ENCODE results near the gene BACE1.

Gene BACE1

GRCh38 chr11:117309310-117309709 lies 6.7 kb downstream of the BACE1 start:
- DNase-seq (ENCODE audit: low spot score) = no peak

DNA sequence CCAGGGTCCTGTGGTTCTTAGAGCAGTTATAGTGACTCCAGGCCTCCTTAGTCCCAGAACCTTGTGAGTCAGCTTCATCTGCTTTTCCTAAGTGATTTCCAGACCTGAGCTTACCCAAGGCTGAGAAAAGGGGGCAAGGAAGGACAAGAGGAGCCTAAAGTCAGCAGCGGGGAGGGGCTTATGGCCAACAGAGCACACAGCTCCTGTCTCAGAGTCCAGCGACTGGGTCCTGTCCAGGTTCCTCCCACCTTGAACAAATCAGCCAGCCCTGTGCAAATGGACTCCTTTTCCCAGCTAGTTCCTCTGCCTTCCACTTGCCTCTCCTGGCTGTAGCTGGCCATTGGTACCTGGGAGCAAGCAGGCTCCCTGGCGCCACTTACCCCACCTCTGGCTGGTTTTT lies 10.9 kb downstream of the BACE1 start:
- DNase-seq (ENCODE audit: low spot score) = no peak

DNA sequence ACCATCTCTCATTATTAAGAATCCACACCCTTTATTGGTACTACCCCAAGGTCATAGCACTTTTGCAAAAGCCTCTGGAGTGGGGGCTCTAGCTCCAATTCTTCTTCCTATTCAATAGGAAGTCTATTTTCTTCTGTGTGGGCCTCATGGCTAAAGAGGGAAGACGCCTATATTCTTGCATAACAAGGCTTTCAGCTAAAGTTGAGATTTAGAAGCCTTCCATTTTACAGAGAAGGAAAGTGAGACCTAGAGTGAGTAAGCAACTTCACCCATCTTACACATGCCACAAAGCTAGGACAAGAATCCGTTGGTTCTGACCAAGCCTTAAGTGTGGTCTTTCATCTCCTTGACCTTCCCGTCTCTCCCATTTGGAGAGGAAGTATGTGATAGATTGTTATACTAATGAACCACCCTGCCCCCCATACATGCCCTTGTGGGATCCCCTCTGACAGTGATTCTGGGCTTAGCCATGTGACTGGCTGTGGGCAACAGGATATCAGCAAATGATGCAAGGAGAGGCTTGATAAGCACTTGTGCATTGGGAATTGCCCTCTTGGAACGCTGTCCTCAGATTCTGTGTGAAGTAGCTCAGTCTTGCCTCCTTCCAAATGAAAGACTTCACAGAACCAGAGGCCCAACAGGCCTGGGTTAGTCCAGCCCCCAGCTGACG lies 12.3 kb downstream of the BACE1 start:
- DNase-seq (ENCODE audit: low spot score) = no peak

GRCh38 chr11:117303101-117303500 lies 13.0 kb downstream of the BACE1 start:
- no peak for DNase-seq (ENCODE audit: low spot score)

GRCh38 chr11:117302228-117302627 lies 13.8 kb downstream of the BACE1 start:
- no peak for DNase-seq (ENCODE audit: low spot score)

DNA sequence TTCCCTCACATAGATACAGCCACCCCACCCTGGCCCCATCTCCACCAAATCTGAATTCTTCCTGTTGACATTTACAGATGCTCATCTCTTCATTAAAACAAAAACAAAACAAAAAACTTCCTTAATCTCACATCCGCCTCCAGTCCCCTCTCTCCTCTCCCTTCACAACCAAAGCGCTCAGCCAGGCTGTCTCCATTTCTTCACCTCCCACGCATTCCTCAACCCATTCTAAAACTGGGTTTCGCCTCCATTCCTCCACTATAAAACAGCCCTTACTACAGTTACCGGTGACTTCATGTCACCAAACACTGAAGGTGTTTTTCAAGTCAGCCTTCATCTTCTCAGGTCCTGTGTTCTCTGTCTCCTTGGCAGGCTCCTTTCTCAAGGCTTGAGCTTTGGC lies 15.3 kb downstream of the BACE1 start:
- DNase-seq (ENCODE audit: low spot score) = no peak

DNA sequence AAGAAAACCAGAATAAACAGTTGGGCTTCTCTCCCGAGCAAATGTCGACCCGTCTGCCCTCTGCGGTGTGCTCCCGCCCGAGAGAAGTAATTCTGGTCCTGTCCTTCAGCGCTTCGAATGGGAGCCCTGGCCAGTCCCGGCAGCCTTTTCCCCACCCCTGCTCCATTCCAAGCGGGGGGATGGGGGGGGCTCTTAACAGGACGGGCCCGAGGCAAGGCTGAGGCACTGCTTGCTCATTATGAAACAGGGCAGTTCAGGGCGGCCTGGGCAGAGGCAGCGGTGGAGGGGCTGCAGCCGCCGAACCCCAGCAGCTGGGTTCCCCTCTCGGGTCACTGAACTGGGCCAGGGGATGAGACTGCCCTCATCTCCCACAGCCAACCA lies 15.8 kb downstream of the BACE1 start:
- no peak for DNase-seq (ENCODE audit: low spot score)

- DNase-seq (ENCODE audit: low spot score) = no peak
These were observed 16.4 kb downstream of the BACE1 start for GRCh38 chr11:117299351-117300282.

DNA sequence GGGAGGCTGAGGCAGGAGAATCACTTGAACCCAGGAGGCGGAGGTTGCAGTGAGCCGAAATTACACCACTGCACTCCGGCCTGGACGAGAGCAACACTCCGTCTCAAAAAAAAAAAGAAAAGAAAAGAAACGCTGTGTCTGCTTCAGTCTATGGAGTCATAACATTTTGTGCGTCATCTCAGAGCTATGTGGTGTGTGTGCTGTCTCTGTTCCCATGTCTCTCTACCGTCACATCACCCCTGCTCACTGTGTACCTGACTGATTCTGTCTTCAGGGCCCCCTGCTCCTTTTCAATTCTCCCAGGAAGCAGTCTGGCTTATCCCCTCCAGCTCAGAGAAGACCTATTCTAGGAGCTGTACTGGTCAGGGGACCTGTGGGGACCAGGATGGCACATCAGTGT lies 17.9 kb downstream of the BACE1 start:
- no peak for DNase-seq (ENCODE audit: low spot score)

GRCh38 chr11:117296881-117297280 lies 19.2 kb downstream of the BACE1 start:
- DNase-seq (ENCODE audit: low spot score) = no peak

DNA sequence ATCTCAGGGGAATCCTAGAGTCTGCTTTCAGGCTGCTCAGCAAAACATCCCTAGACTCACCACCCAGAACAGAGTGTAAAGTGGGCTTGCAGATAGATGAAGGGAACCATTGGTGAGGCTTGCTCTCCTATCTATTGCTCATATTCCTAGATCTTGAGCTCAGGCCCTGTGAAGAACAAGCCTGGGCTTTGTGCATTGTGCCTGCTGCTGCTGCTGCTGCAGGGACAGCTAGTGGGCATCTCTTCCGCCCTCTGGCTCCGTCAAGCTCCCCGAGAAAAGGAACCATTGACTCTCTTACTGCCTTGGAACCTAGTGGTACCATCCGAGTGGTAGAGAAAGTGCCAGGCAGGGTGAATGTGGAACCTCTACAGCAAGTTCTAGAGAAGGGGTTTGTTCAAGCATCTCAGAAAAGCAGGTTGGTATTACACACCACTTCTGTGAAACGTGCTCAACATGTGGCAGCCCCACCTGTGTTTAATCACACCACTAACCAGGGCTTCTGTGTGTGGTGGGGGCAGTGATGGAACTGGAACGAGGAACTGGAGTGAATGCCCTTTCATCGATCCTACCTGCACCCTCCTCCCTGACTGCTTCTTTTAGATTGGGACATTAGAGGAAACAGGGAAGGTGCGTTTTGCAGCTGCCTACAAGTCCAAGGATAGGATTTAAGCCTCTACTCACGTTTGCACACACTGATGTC lies 20.5 kb downstream of the BACE1 start:
- DNase-seq (ENCODE audit: low spot score) = no peak

DNA sequence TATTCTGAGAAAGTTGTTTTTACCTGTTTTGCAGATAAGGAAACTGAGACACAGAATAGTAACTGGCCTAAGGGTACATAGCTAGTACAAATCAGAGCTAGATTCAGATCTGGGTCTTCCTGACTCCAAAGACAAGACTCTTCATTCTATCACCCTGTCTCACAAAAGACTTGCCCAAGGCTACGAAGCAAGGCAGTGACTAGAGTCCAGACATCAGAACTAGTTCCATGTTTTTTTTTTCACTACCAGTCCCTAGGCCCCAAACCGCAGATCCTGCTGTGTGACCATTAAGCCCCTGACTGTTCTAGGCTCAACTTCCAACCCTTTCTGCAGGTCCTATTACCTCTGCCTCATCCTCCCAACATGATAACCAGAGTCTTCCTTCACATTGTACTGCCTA lies 23.4 kb downstream of the BACE1 start:
- DNase-seq (ENCODE audit: low spot score) = no peak

DNA sequence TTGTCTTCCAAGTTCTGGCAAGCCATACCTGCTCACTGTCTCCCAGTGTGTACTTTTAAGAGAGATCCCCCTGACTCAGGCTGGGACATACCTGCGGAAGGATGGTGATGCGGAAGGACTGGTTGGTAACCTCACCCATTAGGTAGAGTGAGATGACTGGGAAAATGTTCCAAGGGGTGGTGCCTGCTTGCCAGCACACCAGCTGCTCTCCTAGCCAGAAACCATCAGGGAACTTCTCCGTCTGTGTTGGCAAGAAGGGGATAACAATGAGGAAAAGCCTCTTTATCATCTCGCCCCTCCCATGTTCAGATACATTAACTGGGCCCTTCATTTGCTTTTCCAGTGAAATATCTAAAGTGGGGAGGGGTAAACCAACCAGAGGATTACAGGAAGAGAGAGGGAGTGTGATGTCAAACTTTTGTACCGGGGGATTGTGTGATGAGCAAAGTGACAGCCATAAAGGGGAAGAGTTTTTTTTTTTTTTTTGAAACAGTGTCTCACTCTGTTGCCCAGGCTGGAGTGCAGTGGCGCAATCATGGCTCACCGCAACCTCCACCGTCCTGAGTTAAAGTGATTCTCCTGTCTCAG lies 25.2 kb downstream of the BACE1 start, which contains the start of gene BACE1-AS:
Gene BACE1-AS, plus strand, starts transcription at position 538 of the 588 bp plus-strand sequence.
- DNase-seq (ENCODE audit: low spot score) = no peak

DNA sequence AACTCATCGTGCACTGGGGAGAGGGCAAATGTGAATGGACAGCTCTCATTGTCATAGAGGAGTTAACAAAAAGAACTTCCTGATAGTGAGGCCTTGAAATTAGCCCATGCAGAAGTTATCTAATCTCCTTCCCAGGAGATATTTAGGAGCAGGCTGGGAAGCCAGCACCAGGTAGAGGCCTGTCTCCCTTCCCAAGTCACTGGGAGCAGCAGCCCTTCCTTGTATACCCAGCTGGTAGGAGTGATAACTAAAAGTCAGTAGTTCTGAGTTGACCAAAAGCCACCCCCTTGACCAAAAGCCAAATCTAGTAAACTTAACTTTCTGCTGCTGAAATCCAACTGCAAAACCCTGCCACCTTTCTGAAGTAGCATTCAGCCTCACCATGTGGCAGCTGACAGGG lies 26.3 kb downstream of the BACE1 start:
- no peak for DNase-seq (ENCODE audit: low spot score)

GRCh38 chr11:117287668-117288067 lies 28.4 kb downstream of the BACE1 start:
- no peak for DNase-seq (ENCODE audit: low spot score)

- no peak for DNase-seq (ENCODE audit: low spot score)
These were observed 29.5 kb downstream of the BACE1 start for GRCh38 chr11:117286588-117286987.

GRCh38 chr11:117284053-117284452 lies 32.0 kb downstream of the BACE1 start:
- no peak for DNase-seq (ENCODE audit: low spot score)

GRCh38 chr11:117282956-117283355 lies 33.1 kb downstream of the BACE1 start:
- DNase-seq (ENCODE audit: low spot score) = no peak

DNA sequence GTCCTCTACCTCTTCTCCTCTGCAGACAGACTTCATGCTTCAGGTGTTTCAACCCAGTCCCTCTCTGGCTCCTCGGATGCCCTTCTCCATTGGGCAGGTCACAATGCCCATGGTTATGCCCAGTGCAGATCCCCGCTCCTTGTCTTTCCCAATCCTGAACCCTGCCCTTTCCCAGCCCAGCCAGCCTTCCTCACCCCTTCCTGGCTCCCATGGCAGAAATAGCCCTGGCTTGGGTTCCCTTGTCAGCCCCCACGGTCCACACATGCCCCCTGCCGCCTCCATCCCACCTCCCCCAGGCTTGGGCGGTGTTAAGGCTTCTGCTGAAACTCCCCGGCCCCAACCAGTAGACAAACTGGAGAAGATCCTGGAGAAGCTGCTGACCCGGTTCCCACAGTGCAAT lies 34.2 kb downstream of the BACE1 start:
- DNase-seq (ENCODE audit: low spot score) = no peak

GRCh38 chr11:117281159-117281558 lies 34.9 kb downstream of the BACE1 start:
- DNase-seq (ENCODE audit: low spot score) = no peak

- peak; percentile 47 for DNase-seq (ENCODE audit: low spot score)
These were observed 36.2 kb downstream of the BACE1 start for GRCh38 chr11:117279711-117280376.

- DNase-seq (ENCODE audit: low spot score) = no peak
These were observed 37.7 kb downstream of the BACE1 start for GRCh38 chr11:117278347-117278746.
